Measurements from ENCODE around the gene DNLZ.

DNA sequence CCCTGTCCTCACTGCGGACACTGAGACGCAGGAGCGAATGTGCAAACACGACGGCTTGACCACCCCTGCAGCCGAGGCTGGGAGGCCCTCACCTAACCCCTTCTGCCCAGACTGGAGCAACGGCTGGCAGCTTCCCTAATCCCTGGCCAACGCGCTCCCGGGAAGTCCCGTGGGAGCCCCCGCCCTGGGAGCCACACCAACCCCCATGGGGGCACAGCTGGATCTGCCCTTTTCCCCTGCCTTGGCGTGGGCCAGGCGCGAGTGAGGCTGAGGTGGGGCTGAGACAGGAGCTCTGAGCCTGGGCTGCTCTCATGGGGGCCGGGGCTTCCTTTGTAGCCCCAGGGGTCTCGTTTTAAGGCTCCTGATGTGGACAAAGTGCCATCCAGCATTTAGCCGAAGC lies 4.6 kb upstream of the DNLZ start:
- TF ChIP-seq, protein P1, sequence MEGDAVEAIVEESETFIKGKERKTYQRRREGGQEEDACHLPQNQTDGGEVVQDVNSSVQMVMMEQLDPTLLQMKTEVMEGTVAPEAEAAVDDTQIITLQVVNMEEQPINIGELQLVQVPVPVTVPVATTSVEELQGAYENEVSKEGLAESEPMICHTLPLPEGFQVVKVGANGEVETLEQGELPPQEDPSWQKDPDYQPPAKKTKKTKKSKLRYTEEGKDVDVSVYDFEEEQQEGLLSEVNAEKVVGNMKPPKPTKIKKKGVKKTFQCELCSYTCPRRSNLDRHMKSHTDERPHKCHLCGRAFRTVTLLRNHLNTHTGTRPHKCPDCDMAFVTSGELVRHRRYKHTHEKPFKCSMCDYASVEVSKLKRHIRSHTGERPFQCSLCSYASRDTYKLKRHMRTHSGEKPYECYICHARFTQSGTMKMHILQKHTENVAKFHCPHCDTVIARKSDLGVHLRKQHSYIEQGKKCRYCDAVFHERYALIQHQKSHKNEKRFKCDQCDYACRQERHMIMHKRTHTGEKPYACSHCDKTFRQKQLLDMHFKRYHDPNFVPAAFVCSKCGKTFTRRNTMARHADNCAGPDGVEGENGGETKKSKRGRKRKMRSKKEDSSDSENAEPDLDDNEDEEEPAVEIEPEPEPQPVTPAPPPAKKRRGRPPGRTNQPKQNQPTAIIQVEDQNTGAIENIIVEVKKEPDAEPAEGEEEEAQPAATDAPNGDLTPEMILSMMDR (IDR thresholded peaks at IDR 0.05; ENCODE audit: low read depth, low read length) = no peak
- no peak for TF ChIP-seq EZH2phosphoT487 (IDR thresholded peaks at IDR 0.05; ENCODE audit: low read depth)

Measured in OCI-LY3 (cell line).